GM19463 (cell line): ENCODE measurements around the gene SF3B4.

Experiments
- ATAC-seq: cut with Tn5 transposase; IDR thresholded peaks from one replicate; pipeline ENCODE4 v1.9.1; 2021; ENCODE audit warnings: mild to moderate bottlenecking, moderate library complexity; ENCODE audit not compliant: unreplicated experiment

Gene SF3B4

GRCh38 chr1:149934356-149934755 is 6.8 kb upstream of the SF3B4 start:
- ATAC-seq: no peak

- ATAC-seq: no peak
These were observed 5.6 kb upstream of the SF3B4 start for GRCh38 chr1:149933208-149933607.

GRCh38 chr1:149932474-149932873 is 4.9 kb upstream of the SF3B4 start:
- no peak for ATAC-seq

GRCh38 chr1:149931212-149931790 is 3.7 kb upstream of the SF3B4 start:
- no peak for ATAC-seq

GRCh38 chr1:149929856-149930255 is 2.3 kb upstream of the SF3B4 start:
- ATAC-seq: no peak

- no peak for ATAC-seq
These were observed 760 bp upstream of the SF3B4 start for GRCh38 chr1:149928401-149928724.

GRCh38 chr1:149927056-149927562 is 494 bp downstream of the SF3B4 start:
- no peak for ATAC-seq

- no peak for ATAC-seq
These were observed 1.3 kb downstream of the SF3B4 start for GRCh38 chr1:149926296-149926695.

GRCh38 chr1:149925751-149926150 is 1.9 kb downstream of the SF3B4 start:
- no peak for ATAC-seq

- ATAC-seq: no peak
These were observed 2.3 kb downstream of the SF3B4 start for GRCh38 chr1:149925345-149925744.

GRCh38 chr1:149923626-149924025 is 4.0 kb downstream of the SF3B4 start:
- no peak for ATAC-seq

GRCh38 chr1:149917571-149918144 is 9.9 kb downstream of the SF3B4 start, which contains the start of gene SV2A:
Gene SV2A, minus strand, starts transcription at chr1:149917844. Its CDS starts 4,004 bp downstream, at chr1:149913840.
- ATAC-seq: no peak

- ATAC-seq: no peak
These were observed 10.7 kb downstream of the SF3B4 start for GRCh38 chr1:149916898-149917252.

- ATAC-seq: no peak
These were observed 11.3 kb downstream of the SF3B4 start for GRCh38 chr1:149916193-149916897.

GRCh38 chr1:149915429-149916192 is 12.0 kb downstream of the SF3B4 start:
- ATAC-seq: no peak

- no peak for ATAC-seq
These were observed 13.1 kb downstream of the SF3B4 start for GRCh38 chr1:149914545-149914944.

GRCh38 chr1:149906570-149907075 is 21.0 kb downstream of the SF3B4 start:
- ATAC-seq: no peak

- ATAC-seq: no peak
These were observed 23.6 kb downstream of the SF3B4 start for GRCh38 chr1:149903836-149904491.

GRCh38 chr1:149899460-149900284 is 27.9 kb downstream of the SF3B4 start, which contains the start of gene BOLA1:
Gene BOLA1, plus strand, starts transcription at chr1:149899568. Its CDS starts 492 bp downstream, at chr1:149900060.
- ATAC-seq: peak; percentile 97

- ATAC-seq: no peak
These were observed 31.0 kb downstream of the SF3B4 start for GRCh38 chr1:149896575-149896974.
